SU-DHL-6 (cell line): ENCODE results near the gene FAM228B.

Source experiments
- CTCF ChIP-seq: fragments of 200-600 bp; sonication (generic); IDR thresholded peaks from one replicate; pipeline ENCODE4 v1.5.1; 2017; ENCODE audit warnings: antibody characterized with exemption, mild to moderate bottlenecking, low read length, moderate library complexity; ENCODE audit not compliant: insufficient read depth, poor library complexity, severe bottlenecking
- EZH2phosphoT487 ChIP-seq: fragments of 200-600 bp; sonication (generic), shearing (Covaris generic); conservative IDR thresholded peaks from 2 replicates; pipeline ENCODE4 v1.6.1; 2018; ENCODE audit warnings: mild to moderate bottlenecking, antibody characterized with exemption, low read length, moderate library complexity, mixed read lengths

- TF ChIP-seq CTCF (no peak), EZH2phosphoT487 (no peak)
Measured at GRCh38 chr2:24206714-24207113, 83.4 kb downstream of the FAM228B start.
